GM12873 (cell line): ENCODE data around the gene IKZF5.

ENCODE experiments used
- CTCF ChIP-seq: IDR thresholded peaks from 2 replicates; pipeline ENCODE4 v1.5.1; 2012; ENCODE audit warnings: low read depth, mild to moderate bottlenecking, moderate library complexity, low read length, control low read depth; ENCODE audit not compliant: insufficient read depth; ENCODE audit errors: missing control alignments

Gene IKZF5

GRCh38 chr10:123014772-123015171 is 6.2 kb upstream of the IKZF5 start:
- no peak for TF ChIP-seq CTCF

- no peak for TF ChIP-seq CTCF
These were observed 5.1 kb upstream of the IKZF5 start for GRCh38 chr10:123013456-123014419.

- no peak for TF ChIP-seq CTCF
These were observed 3.4 kb upstream of the IKZF5 start for GRCh38 chr10:123011987-123012386.

GRCh38 chr10:123009105-123009820 is 668 bp upstream of the IKZF5 start:
- no peak for TF ChIP-seq CTCF

- TF ChIP-seq CTCF: no peak
These were observed 839 bp downstream of the IKZF5 start for GRCh38 chr10:123007558-123008354.

GRCh38 chr10:123004298-123004697 is 4.3 kb downstream of the IKZF5 start:
- TF ChIP-seq CTCF: no peak
